Hypothalamus (tissue), 51 donors: ENCODE data around the gene RUNX2.
"Not testable (repeated sequence)": the region's sequence is repeated elsewhere in the genome, so short reads cannot be mapped to it uniquely, and the experiment has no call there.

Experiments
- DNase-seq, 51 donors: peaks; one replicate each; lab custom pipeline; 2025; lab: John Stamatoyannopoulos, UW

The RUNX2 gene

DNA sequence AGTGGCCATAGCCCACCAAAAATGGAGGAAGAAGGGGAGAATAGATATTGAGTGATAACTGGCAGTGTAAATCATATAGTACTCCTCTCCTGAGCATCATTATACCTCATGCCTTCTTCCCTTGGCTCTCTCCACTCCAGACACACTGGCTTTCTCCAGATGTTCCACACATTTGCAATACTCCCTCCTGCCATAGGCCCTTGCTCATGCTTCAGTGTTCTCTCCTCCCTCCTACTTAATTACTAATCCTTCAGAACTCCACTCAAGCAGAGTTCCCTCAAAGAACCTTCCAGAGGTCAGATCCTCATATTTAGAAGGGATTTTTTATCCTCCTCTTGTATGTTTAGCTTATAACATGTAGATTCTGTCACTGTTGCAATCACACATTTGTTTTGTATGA lies 329.1 kb downstream of the RUNX2 start:
- no peak for DNase-seq

DNA sequence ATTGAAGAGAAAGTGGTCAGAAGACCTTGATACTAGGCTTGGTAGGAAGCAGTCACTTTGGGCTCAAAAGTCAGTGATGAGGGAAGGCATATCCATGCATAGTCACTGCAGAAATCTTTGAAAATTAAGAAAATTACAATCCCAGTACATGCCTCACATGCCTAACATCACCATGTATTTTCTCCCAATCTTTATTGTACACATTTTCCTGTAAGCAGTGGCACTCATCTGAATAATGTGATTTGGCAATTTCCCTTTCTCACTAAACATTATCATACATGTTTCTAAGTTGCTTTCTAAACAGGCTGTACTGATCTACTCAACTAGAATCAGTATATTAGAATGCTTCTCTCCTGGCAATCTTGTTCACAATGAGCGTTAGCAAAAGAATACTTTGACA lies 330.3 kb downstream of the RUNX2 start:
- DNase-seq = no peak

DNA sequence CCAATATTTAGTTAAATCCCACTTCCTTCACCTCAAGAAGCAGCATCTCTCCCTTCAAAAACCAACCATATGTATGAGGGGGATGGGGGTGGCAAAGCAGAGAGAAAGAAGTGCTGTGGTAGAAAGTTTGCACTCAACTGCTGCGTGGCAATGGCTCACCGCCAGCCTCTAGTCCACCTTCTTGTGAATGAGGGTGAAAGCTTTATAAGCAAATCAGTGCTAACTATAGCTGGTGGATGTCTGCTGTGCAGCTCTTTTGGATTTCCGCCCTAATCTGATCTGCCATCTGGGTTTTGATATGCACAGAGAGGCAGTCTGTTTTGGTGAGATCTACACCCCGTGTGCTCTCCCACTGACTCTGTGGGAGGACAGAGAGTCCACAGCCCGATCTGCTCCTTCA lies 330.8 kb downstream of the RUNX2 start:
- DNase-seq = no peak

DNA sequence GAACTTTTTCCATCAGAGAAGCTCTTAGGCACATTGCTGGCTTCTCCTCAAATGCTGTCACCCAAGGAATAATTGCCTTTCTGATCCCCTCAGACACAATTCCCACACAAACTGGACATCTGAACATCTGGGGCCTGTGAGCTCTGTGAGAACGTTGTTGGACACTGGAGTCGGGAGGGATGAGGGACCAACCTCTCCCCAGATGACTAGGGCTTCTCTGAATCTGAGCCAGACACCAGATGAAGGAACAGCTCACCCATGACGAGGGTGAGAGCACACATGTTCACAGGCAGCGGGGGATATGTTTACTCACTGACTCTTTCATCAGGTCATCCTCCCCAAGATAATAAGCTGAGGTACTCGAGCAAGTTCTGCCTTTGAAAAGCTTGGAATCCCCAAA lies 333.5 kb downstream of the RUNX2 start:
- DNase-seq = no peak

DNA sequence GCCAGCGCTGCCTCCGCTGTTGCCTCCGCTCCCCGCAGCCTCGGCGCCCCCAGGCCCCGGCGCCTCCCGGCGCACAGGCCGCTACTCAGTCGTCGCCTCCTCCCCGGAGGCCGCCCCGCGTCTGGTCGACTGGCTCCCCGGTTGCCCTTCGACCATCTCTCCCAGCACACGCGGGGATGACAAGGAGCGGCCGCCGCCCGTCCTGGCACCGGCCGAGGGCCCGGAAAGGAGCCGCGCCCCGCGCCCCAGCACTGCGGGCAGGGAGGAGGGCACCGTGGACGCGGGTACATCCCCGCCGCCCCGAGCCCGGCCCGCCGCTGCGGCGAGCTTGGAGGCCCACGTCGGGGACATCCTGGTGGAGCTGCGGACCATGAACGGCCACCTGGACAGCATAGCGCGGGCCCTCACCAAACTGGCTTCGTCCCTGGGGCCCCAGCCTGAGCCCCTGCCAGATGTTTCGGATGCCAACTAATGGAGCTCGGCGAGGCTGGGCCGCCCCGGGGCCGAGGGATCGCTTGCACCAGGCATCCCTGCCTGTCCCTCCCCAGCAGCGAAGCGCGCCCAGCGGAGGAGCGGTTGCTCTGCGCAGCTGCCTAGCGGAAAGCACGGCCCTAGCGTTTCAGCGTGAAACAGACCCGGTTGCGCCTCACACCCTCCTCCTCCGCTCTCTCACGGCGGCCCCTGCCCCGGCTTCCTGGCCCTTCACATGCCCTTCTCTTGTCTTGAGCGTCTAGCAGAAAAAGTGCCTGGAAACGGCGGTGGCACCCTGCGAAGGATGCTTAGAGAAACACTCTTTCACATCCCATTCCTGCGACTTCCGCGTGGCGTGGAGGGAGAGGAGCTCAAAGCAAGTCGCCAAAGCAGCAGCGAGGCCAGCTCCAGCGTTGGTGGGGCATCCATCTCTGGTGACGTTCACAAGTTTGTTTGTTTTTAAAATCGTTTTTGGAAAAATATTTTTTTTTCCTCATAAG lies 335.4 kb downstream of the RUNX2 start:
- peak in 25 of 51 donors; percentile 4 to 67 (median 28) for DNase-seq

DNA sequence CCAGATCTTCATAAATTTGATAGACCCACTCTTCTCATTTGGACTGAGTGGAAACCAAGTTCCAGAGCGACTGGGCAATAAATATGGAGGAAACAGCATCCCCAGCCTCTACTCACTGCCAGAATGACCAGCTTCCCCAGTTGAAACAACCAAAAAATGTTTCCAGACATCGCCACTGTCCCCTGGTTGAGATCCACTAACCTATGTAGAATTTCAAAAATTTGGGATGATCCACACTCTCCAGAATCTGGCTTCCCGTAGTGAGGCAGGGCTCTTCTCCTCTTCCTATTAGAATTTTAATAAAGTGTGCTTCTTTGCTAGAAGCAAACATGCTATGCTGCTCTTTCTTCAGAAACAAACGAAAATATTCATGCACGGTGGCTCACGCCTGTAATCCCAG lies 336.6 kb downstream of the RUNX2 start:
- no peak for DNase-seq

DNA sequence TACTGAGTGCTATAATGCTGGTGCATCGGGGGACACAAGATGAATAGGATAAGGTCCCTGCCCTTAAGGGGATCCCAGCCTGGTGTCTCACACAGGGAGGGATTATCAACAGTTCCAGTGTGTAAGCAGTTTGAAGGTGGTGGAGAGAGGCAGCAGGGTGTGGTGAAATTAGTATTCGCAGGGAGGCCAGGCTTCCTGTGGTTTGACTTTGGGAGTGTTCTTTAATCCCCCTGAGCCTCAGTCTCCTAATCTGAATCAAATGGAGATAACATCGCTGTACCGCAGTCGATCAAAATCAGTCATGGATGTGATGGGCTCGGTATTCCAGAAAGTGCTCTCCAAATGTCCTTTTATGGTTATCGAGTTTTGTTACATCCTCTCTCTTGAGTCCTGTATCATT lies 337.7 kb downstream of the RUNX2 start:
- no peak for DNase-seq

DNA sequence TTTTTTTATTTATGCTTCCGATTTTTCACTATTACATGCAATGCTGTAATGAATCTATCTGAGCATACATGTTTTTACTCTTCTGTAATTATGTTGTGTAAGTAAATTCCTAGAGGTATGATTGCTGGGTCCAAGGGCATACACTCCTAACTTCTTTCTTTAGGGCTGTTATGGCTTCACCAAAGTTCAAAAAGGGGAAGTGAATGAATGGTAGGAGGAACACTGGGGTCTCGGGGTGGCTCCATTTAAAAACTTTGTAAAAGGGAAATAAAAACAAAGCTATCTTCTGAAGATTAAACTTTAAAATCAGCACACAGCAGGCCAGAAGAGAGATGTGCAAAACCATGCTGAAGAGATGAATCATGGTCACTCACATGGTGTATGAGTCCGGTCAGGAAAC lies 338.7 kb downstream of the RUNX2 start:
- DNase-seq = no peak

DNA sequence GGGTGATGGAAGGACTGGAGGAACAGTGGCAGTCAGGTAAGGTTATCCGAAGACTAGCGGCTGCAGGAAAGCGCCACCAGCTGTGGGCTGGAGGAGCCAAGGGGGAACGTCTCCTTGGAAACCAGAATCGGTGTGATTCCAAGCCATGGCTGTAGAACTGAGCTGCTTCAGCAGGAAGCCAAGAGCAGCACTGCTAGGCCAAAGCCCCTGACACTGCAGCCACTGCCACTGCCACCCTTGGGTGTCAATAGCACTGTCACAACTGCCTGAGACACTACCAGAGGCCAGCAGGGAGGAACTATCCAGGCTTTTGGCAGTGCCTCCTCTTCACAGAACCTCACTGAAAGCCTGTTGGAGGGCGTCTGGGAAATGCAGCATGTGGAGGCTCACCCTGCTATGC lies 339.2 kb downstream of the RUNX2 start:
- DNase-seq = peak in 10 of 51 donors; percentile 5 to 26 (median 14)

DNA sequence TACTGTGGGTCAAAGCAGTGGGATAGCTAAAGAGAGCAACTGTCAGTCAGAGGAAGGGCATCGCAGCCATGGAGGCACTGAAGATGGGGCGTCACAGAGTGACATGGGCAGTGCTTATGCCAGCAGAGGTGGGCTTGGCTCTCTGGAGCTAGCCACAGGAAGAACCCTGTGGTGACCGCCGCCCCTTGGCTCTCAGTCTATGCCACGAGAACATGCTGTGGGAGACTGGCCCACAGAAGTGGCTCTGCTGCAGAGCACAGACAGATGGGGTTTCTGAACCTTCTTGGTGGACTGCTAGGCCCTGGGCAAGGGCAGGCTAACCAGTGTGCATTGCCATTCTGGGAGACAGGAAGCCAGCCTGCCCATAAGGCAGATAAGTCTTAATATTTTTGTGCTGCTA lies 339.6 kb downstream of the RUNX2 start:
- DNase-seq = no peak

DNA sequence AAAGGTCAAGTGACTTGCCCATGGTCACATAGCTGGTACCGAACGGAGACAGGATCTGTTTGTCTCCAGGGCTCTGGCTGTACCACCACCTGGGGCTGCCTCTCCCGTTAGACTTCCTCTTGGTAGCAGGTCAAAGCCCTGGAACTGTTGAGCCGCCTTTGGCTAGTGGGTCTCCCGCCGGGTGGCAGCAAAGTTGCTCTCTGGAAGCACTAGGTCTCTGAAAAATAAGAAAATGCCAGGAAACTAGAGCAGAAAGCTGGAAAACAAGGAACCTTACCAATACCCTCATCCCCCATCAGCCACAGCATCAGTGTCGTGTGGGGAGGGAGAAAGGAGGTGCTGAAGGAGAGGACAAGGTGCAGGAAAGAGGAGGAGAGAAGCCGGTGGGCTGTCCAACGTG lies 340.6 kb downstream of the RUNX2 start:
- no peak for DNase-seq

DNA sequence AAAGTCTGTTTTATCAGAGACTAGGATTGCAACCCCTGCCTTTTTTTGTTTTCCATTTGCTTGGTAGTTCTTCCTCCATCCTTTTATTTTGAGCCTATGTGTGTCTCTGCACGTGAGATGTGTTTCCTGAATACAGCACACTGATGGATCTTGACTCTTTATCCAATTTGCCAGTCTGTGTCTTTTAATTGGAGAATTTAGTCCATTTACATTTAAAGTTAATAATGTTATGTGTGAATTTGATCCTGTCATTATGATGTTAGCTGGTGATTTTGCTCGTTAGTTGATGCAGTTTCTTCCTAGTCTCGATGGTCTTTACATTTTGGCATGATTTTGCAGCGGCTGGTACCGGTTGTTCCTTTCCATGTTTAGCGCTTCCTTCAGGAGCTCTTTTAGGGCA lies 345.0 kb downstream of the RUNX2 start:
- not testable (repeated sequence) for DNase-seq

DNA sequence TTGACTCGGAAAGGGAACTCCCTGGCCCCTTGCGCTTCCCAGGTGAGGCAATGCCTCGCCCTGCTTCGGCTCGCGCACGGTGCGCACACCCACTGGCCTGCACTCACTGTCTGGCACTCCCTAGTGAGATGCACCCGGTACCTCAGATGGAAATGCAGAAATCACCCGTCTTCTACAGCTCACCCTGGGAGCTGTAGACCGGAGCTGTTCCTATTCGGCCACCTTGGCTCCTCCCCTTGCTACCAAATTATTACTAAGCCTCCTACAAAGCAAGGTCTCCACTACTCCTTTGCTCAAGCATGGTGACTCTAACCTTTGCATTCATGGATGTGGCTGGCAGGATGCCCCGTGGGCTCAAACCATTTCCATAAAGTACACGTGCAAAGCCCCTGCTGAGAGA lies 347.0 kb downstream of the RUNX2 start:
- DNase-seq = not testable (repeated sequence)

DNA sequence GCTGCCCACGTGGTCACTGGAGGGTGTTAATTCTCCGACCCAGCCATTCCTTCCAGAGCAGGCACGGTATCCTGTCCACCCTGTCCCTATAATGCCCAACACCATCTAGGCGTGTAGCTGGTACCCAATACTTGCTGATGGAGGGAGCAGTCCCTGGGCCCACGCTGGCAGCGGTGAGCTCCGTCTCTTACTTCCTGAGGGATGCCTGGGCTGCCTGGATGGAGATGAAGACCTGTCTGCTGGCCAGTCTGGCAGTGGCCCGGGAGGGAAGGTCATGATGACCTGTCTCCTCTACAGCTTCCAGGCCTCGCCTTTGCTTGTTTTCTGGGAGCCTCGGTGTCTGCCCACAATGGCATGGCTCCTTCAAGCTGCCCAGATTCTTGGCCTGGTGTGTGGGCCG lies 347.5 kb downstream of the RUNX2 start:
- DNase-seq = no peak

DNA sequence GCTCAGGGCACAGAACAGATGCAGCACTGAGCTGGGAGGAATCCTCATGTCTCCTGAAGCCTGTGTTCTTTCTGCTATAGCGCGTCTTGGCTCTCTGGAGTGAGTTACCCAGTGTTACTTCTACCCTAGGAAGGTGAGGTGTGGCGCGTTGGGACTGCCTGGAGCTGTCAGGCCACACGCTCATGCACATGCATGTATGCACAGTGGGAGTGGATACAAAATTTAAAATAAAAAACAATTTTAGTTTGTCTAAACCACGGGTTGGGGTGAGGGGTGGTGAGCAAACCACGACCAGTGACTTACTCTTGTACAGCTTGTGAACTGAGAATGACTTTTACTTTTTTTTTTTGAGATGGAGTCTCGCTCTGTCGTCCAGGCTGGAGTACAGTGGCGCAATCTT lies 348.2 kb downstream of the RUNX2 start:
- DNase-seq = no peak

DNA sequence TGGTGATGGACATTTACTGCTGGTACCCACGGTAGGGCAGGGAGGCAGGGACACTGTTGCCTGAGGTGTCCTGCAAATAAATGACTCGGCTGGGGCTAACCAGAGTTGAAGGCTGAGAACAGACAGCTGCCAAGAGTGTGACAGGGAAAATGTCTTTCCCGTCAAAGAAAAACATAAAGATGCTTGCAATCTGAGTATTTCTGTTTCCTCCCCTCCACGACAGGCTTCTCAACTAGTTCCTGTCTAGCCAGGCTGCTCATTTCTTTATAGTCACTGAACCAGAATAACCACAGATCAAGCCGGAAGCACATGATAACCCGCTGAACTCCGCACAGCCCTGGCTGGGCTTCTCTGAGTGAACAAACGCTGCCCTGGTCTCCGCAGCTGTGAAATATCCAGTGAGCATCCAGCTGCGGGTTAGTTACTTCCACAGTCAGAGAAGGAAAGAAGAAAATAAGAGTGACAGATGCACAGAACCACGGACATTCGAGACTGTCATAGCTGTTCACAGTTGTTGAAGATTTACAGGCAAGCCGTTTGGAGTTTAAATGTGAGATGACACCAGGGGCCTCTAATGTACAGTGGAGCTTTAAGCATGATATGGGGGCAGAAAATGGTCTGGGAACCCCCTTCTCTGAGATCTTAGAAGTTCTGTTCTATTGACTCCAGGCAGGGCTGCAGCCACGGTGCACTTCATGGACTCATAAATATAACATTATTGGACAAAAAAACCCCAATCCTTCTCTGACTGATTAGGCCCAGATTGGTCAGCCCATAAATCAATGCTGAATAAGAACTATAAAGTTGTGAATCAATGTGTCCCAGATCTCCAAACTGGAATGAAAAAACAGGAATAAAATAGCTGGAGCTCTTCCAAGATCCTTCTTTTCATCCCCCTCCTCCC lies 349.5 kb downstream of the RUNX2 start:
- DNase-seq = peak in 19 of 51 donors; percentile 6 to 55 (median 23)

DNA sequence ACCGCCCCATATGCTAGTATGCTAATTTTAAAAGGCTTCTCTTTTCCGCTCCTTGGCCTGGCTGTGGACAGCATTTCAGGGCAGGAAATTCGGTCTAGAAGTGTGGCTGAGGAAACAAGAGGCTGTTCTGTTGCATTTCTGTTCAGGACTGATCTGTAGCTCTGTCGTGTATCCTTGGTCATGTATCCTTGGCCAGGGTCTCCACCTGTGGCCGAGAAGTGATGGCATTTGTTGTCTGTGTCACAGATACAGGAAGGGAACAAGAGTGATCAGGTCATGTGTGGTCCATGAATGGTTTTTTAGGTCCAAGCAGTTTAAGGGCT lies 350.1 kb downstream of the RUNX2 start:
- no peak for DNase-seq

DNA sequence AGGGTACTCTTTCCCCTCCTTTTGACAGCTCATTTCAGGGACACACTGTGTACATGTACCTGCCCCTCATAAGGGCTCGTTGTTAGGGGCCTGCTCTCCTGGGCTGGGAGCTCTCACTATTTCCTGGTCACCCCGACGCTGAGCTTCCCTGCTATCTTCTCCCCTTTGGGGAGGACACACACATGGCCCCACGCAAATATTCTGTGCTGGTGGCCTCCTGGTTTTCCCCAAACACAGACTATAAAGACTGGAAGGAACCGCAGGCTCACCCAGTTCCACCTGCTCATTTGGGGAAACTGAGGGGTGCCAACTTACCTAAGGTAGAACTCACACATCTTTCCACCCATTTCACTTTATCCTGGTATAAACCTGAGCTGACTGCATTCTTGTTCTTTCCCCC lies 351.0 kb downstream of the RUNX2 start:
- no peak for DNase-seq

DNA sequence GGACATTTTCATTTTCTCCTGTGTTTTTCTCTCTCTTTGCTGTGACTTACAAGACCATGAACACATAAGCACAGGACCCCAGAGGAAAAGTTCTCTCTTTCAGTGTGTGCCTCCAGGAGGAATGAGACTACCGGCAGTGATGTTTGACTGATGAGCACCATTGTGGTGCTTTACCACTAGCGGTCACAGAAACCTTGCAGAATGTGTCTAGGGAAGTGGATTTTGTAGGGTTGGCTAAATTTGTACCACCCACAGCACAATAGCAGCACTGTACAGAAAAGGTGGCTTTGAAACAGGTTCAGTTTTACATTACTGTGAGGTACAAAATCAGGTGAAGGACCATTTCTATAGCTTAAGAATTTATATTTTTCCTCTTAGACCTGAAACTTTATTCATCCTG lies 351.5 kb downstream of the RUNX2 start:
- no peak for DNase-seq

DNA sequence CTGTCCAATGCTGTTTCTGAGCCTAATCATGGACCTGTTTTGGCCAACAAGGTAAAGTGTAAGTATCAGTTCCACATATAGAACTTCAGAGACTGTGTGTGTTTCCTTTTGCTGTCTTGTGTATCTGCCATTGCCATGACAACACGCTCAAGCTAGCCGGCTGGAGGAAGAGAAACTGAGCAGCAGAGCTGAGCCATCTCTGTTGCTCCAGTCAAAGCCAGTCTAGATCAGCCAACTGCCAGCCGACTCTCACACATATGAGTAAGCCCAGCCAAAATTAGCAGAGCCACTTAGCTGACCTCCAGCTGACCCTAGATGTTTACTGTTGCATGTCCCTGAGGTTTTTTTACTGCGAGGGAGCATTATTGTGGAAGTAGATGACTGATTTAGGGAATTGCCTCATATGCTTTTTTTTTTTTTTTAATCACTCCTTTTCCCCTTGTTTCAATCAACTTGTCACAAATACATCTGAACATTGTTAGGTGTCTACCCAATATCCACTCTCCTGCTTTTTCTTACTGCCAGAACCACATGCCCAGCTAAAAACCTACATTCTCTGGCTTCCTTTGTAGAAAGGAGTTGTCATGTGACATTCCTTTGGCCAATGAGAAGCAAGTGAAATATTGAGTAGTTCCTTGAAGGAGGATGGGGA lies 353.9 kb downstream of the RUNX2 start:
- DNase-seq = no peak

DNA sequence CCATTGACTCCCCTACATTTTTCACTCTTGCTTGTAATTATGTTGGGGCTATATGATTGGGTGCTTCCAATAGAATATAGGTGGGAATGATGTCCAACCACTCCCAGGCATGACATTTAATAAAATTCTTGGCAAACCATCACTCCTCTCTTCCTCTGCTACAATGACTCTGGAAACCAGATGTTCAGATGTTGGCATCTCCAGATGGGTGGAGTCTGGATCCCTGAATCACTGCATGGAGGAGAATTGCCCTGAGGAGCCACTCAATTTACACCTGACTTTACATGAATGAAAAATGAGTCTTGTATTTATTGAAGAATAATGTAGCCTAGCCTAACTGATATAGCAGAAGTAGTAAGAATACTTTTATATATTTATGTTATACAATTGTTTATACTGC lies 356.3 kb downstream of the RUNX2 start:
- no peak for DNase-seq
